SU-DHL-6 (cell line): ENCODE results near the gene EFCAB6.

Experiments
- CTCF ChIP-seq: fragments of 200-600 bp; sonication (generic); IDR thresholded peaks from one replicate; pipeline ENCODE4 v1.5.1; 2017; ENCODE audit warnings: antibody characterized with exemption, mild to moderate bottlenecking, low read length, moderate library complexity; ENCODE audit not compliant: insufficient read depth, poor library complexity, severe bottlenecking
- EZH2phosphoT487 ChIP-seq: fragments of 200-600 bp; sonication (generic), shearing (Covaris generic); conservative IDR thresholded peaks from 2 replicates; pipeline ENCODE4 v1.6.1; 2018; ENCODE audit warnings: mild to moderate bottlenecking, antibody characterized with exemption, low read length, moderate library complexity, mixed read lengths

- TF ChIP-seq CTCF (no peak), EZH2phosphoT487 (no peak)
Measured at GRCh38 chr22:43749473-43749872, 62.6 kb downstream of the EFCAB6 start.
